Activated CD8-positive, alpha-beta T cell treated with anti-CD3 and anti-CD28 coated beads, Interleukin-2, amount 10 ng/mL, durations not matched to agents 7 days and 5 days (primary cell): ENCODE results near the gene COL8A2. TPM values are rescaled to one million over a fixed set of nuclear protein-coding genes. Genes with fewer than 3 reads are reported as not detected.

Experiments used
- ATAC-seq: fragments of 150-1000 bp; cut with Tn5 transposase; one replicate; pipeline ENCODE4 v1.10.0; 2021; ENCODE audit warnings: moderate library complexity
- CTCF ChIA-PET: fragments of 350-600 bp; sonication (Branson Sonifier 250); formaldehyde crosslinking; loops from one replicate; lab custom pipeline; 2021; ENCODE audit warnings: antibody characterized with exemption; lab: Charles Lee
- POLR2A ChIA-PET: fragments of 350-600 bp; sonication (Branson Sonifier 250); formaldehyde crosslinking; loops from one replicate; lab custom pipeline; 2021; ENCODE audit warnings: antibody characterized with exemption; lab: Charles Lee
- DNase-seq: peaks from one replicate; pipeline ENCODE4 v3.0.0-alpha.2; 2020
- H3K27ac Mint-ChIP-seq: one replicate; pipeline ENCODE4 v1.8.0; 2021; ENCODE audit warnings: mild to moderate bottlenecking, mixed read lengths
- H3K27me3 Mint-ChIP-seq: one replicate; pipeline ENCODE4 v1.8.0; 2021; ENCODE audit warnings: low read depth, mixed read lengths
- H3K36me3 Mint-ChIP-seq: one replicate; pipeline ENCODE4 v1.8.0; 2021; ENCODE audit warnings: low read depth, mixed read lengths
- H3K4me1 Mint-ChIP-seq: one replicate; pipeline ENCODE4 v1.8.0; 2021; ENCODE audit warnings: low read depth, mixed read lengths
- H3K4me3 Mint-ChIP-seq: one replicate; pipeline ENCODE4 v1.8.0; 2021; ENCODE audit warnings: mild to moderate bottlenecking, mixed read lengths
- H3K9me3 Mint-ChIP-seq: one replicate; pipeline ENCODE4 v1.8.0; 2022; ENCODE audit warnings: mixed read lengths; ENCODE audit not compliant: insufficient read depth
- total RNA-seq, 2 experiments: library from RNA; stranded (reverse); gene quantifications; one replicate each; pipeline ENCODE4 v1.2.3, GENCODE V29; 2021

Gene COL8A2
- total RNA-seq, 2 experiments from 2014 or later = 0.08 TPM; not detected in 1

DNA sequence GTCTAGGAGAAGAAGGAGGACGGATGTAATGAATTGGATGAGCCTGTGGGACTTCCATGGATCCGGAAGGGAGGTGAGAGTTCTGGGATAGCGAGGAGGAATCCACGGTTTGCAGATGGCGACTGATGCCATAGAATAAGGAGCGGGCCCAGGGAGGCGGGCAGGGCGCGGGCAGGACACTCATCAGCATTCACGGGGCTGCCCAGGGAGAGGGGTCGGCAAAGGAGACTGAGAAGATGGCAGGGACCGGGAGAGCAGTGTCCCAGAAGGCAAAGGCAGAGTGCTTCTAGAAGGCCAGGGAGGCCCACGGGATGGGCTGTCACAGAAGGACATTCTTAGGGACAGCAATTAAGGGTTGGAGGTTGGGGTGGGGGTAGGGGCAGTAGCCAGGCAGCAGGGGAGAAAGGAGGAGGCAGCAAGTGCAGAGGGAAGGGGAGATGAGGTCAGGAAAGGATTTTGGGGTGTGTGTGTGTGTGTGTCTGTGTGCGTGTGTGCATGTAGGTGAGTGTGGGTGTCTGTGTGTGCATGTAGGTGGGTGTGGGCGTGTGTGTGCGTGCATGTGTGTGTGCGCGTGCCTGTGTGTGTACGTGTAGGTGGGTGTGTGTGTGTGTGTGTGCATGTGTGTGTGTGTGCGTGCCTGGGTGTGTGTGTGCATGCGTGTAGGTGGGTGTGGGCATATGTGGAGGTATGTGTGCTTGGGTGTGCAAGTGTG lies 1.1 kb upstream of the COL8A2 start:
- no peak for ATAC-seq
- H3K4me1 Mint-ChIP-seq = peaks cover 20% of the 10 kb centered on the region
- ChIA-PET CTCF (no interaction called here), POLR2A (no interaction called here)
- H3K9me3 Mint-ChIP-seq = no peaks in the 10 kb centered on the region
- H3K27ac Mint-ChIP-seq = no peak overlapping the region
- H3K36me3 Mint-ChIP-seq = no peaks in the 10 kb centered on the region
- DNase-seq = no peak
- peaks cover 39% of the 10 kb centered on the region for H3K27me3 Mint-ChIP-seq
- no peak overlapping the region for H3K4me3 Mint-ChIP-seq

DNA sequence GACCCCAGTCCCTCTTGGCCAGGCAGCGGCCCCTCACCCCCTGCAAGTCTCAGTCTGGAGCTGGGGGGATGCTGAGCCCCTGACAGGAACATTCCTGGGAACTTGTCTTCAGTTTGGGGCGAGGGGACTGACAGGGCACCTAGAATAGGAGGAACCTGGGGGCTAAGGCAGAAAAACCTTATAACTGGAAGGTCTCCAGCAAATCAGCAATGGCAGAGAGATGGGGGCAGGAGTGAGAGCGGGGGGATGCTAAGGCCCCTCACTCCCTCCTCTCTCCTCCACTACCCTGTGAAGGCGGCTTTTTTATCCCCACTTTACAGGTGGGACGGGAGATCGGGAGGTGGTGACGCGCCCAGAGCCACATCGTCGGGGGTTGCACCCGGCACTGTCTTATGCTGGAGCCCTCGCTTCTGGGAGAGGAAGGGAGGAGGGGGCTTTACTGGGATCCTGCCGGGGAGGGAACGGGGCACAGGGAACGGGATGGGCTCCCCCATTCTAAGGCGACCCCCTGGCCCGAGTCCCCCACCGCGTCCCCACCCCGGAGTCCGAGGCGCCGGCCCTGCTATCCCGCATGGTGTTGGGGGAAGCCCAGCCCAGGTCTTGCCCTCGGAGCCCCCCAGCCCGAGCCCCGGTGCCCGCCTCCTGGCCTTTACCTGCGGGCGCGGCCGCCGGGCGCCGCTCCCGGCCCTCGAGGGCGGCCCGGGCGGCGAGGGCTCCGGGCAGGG lies 456 bp downstream of the COL8A2 start:
- H3K9me3 Mint-ChIP-seq = no peaks in the 10 kb centered on the region
- H3K4me3 Mint-ChIP-seq = peak overlapping the region; percentile 50
- H3K4me1 Mint-ChIP-seq = peaks cover 20% of the 10 kb centered on the region
- ATAC-seq = peak; percentile 17
- DNase-seq = no peak
- CTCF ChIA-PET = no interaction called here
- no peak overlapping the region for H3K27ac Mint-ChIP-seq
- peaks cover 41% of the 10 kb centered on the region for H3K27me3 Mint-ChIP-seq
- POLR2A ChIA-PET = interaction anchor here (1.0 kb wide), 1 partner anchor 20 kb away, joined by 5 read pairs; no protein-coding TSS in a partner anchor
- H3K36me3 Mint-ChIP-seq = no peaks in the 10 kb centered on the region

- H3K27ac Mint-ChIP-seq = peak overlapping the region; percentile 47
- peaks cover 20% of the 10 kb centered on the region for H3K4me1 Mint-ChIP-seq
- peak; percentile 31 for DNase-seq
- no peaks in the 10 kb centered on the region for H3K9me3 Mint-ChIP-seq
- peaks cover 41% of the 10 kb centered on the region for H3K27me3 Mint-ChIP-seq
- peak; percentile 40 for ATAC-seq
- ChIA-PET CTCF (no interaction called here), POLR2A (no interaction called here)
- no peaks in the 10 kb centered on the region for H3K36me3 Mint-ChIP-seq
- no peak overlapping the region for H3K4me3 Mint-ChIP-seq
These were observed 1.7 kb downstream of the COL8A2 start for GRCh38 chr1:36123356-36123755.

GRCh38 chr1:36122062-36123030 lies 2.7 kb downstream of the COL8A2 start:
- ChIA-PET POLR2A (no interaction called here), CTCF (no interaction called here)
- no peak overlapping the region for H3K4me3 Mint-ChIP-seq
- no peaks in the 10 kb centered on the region for H3K9me3 Mint-ChIP-seq
- DNase-seq = no peak
- no peak overlapping the region for H3K27ac Mint-ChIP-seq
- peaks cover 20% of the 10 kb centered on the region for H3K4me1 Mint-ChIP-seq
- ATAC-seq = no peak
- no peaks in the 10 kb centered on the region for H3K36me3 Mint-ChIP-seq
- H3K27me3 Mint-ChIP-seq = peaks cover 41% of the 10 kb centered on the region

DNA sequence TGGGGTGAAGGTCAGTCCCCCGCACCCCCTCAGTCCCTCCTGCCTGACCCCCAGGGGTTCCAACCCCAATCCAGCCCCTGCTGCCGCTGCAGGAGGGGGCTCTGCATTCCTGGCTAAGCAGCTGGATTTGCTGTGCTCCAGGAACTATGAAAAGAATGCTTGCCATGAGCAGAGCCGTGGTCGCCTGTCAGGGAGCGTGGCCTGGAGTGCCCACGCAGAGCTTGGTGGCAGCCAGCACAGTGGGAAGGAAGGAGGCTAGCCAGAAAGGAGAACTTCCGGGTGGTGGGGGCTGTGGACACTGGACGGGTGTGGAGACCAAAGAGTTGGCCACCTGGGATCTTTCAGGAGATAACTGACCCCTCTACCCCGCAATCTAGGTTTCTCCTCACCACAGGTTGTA lies 5.6 kb downstream of the COL8A2 start:
- Mint-ChIP-seq H3K27me3 (peaks cover 27% of the 10 kb centered on the region), H3K27ac (no peak overlapping the region), H3K9me3 (no peaks in the 10 kb centered on the region), H3K36me3 (no peaks in the 10 kb centered on the region), H3K4me1 (peaks cover 11% of the 10 kb centered on the region), H3K4me3 (no peak overlapping the region)
- DNase-seq = no peak
- POLR2A ChIA-PET = interaction anchor here (1.1 kb wide), 1 partner anchor 15 kb away, joined by 5 read pairs; no protein-coding TSS in a partner anchor
- no peak for ATAC-seq
- CTCF ChIA-PET = interaction anchor here (1.1 to 3.6 kb wide), 4 partner anchors 15 to 236 kb away, joined by 3 to 39 read pairs (median 4); partner anchors contain the start of gene AGO1

DNA sequence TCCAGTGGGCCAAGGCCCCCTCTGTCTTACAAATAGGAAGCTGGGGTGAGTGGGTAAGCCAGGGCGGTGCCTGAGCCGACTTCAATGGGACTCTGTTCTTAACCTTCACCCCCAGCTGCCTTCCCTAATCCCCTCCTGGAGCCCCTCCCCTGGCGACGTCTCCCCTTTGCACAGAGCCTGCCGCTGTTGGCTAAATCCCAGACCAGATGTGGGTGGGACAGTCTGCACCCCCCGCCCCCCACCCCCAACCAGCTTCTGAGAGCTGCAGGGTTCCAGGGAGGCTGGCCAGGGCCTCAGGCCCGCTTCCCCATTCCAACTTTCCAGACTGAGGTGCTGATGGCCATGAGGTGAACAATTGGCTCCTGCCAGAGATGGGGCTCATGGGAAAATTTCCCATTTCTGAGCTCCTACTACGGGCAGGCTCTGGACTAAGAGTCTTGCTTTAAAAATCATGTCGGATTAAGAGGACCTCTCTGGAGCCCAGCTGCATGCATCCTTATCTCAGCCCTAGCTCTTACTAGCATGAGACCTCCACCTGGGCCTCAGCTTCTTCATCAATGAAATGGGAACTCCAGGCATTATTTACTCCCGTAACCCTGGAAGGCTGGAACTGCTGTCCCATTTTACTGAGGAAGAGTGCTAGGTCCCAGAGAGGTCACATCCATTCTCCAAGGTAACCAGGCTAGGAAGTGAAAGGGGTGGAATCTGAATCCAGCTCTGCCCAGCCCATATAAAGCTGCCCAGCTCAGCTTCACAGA lies 6.4 kb downstream of the COL8A2 start:
- Mint-ChIP-seq H3K9me3 (no peaks in the 10 kb centered on the region), H3K4me3 (no peak overlapping the region), H3K27me3 (peaks cover 20% of the 10 kb centered on the region), H3K4me1 (peaks cover 8% of the 10 kb centered on the region), H3K27ac (no peak overlapping the region), H3K36me3 (no peaks in the 10 kb centered on the region)
- POLR2A ChIA-PET = interaction anchor here (0.6 to 1.1 kb wide), 4 partner anchors 11 to 204 kb away, joined by 3 to 5 read pairs (median 3); no protein-coding TSS in a partner anchor
- no peak for ATAC-seq
- DNase-seq = no peak
- CTCF ChIA-PET = interaction anchor here (0.6 to 3.6 kb wide), 7 partner anchors 16 to 235 kb away, joined by 3 to 39 read pairs (median 4); partner anchors contain the start of gene AGO1

DNA sequence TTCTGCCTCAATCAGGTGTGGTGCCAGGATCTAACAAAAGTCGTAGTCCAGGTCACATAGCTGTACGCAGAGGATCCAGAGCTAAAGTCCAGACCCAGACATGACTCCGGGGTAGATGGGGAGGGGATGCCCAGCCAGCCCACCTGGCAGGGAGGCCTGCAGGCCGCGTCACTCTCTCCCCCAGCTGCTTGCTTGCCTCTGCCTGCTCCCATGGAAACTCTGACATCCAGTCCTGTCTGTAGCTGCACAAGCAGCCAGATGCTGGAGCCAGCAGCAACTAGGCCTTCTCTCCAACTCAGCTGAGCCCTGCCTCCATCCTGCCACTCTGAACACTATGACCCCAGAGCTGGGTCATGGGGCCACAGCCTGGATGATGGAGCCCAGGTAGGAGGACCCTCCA lies 8.1 kb downstream of the COL8A2 start:
- ATAC-seq = no peak
- CTCF ChIA-PET = interaction anchor here (1.0 to 3.6 kb wide), 7 partner anchors 16 to 183 kb away, joined by 3 to 39 read pairs (median 4); partner anchors contain the start of gene TRAPPC3

GRCh38 chr1:36115931-36116330 lies 9.1 kb downstream of the COL8A2 start:
- Mint-ChIP-seq H3K36me3 (no peaks in the 10 kb centered on the region), H3K27ac (no peak overlapping the region), H3K4me3 (no peak overlapping the region), H3K4me1 (peaks cover 12% of the 10 kb centered on the region), H3K27me3 (peaks cover 2% of the 10 kb centered on the region), H3K9me3 (no peaks in the 10 kb centered on the region)
- ChIA-PET CTCF (interaction anchor here (0.8 to 2.4 kb wide), 4 partner anchors 14 to 34 kb away, joined by 3 to 7 read pairs (median 4); partner anchors contain the start of gene TRAPPC3), POLR2A (interaction anchor here (1.0 to 1.2 kb wide), 2 partner anchors 19 to 33 kb away, joined by 3 to 4 read pairs; partner anchors contain the start of gene TRAPPC3)
- no peak for DNase-seq
- ATAC-seq = no peak

More for the DNA sequence above, 8.1 kb downstream of the COL8A2 start:
- H3K9me3 Mint-ChIP-seq = no peaks in the 10 kb centered on the region
- POLR2A ChIA-PET = no interaction called here
- no peak overlapping the region for H3K4me3 Mint-ChIP-seq
- no peaks in the 10 kb centered on the region for H3K36me3 Mint-ChIP-seq
- H3K27me3 Mint-ChIP-seq = peaks cover 4% of the 10 kb centered on the region
- DNase-seq = no peak
- H3K4me1 Mint-ChIP-seq = peaks cover 4% of the 10 kb centered on the region
- no peak overlapping the region for H3K27ac Mint-ChIP-seq

DNA sequence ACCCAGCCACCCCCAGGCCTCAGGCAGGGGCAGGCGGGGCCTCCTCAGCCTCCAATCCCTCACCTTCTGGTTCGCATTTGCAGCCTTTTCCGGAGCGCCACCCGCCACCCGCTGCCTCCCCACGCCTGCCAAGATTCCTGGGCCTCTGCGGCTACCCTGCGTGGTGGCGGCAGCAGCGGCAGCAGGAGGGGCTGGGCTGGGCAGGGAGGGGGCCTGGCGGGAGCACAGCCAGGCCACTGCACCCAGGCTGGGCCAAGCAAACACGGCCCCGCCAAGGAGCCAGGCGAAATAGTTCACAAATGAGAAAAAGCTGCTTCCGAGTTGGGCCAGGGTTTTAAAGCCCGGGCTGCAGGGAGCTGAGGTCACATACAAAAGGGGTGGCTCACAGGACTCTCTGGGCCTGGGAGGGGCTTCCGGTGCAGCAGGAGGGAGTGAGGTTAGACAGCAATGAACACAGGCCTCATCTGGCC lies 9.8 kb downstream of the COL8A2 start:
- Mint-ChIP-seq H3K9me3 (no peaks in the 10 kb centered on the region), H3K4me1 (peaks cover 18% of the 10 kb centered on the region), H3K4me3 (no peak overlapping the region), H3K27ac (no peak overlapping the region), H3K27me3 (peaks cover 2% of the 10 kb centered on the region), H3K36me3 (no peaks in the 10 kb centered on the region)
- DNase-seq (no peak), ATAC-seq (no peak)
- ChIA-PET CTCF (interaction anchor here (0.8 to 2.4 kb wide), 4 partner anchors 13 to 34 kb away, joined by 3 to 7 read pairs (median 4); partner anchors contain the start of gene TRAPPC3), POLR2A (interaction anchor here (1.0 to 1.2 kb wide), 2 partner anchors 20 to 34 kb away, joined by 3 to 4 read pairs; partner anchors contain the start of gene TRAPPC3)

DNA sequence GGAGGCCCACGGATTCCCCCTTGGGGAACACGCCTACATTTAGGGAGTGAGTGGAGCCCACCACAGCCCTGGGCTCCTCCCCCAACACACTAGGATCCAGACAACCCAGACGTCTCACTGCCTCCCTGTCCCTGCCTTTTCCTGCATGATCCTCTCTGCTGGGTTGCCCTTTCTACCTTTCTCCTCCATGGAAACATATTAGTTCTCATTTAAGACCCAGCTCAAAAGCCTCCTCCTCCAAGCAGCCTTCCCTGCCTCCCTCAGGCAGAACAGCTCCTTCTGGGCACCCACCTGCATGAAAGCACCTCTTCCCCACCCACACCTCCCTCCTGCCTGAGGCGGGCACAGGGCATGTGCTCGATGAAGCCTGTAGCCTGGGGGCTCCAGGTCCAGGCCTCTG lies 10.7 kb downstream of the COL8A2 start:
- POLR2A ChIA-PET = no interaction called here
- CTCF ChIA-PET = no interaction called here
- no peak overlapping the region for H3K27ac Mint-ChIP-seq
- ATAC-seq (no peak), DNase-seq (no peak)
- H3K27me3 Mint-ChIP-seq = no peaks in the 10 kb centered on the region
- no peaks in the 10 kb centered on the region for H3K36me3 Mint-ChIP-seq
- H3K4me1 Mint-ChIP-seq = peaks cover 23% of the 10 kb centered on the region
- no peaks in the 10 kb centered on the region for H3K9me3 Mint-ChIP-seq
- no peak overlapping the region for H3K4me3 Mint-ChIP-seq
